ENCODE data around the gene ANKRD52.

Gene ANKRD52

GRCh38 chr12:56241424-56242303 is 16.5 kb downstream of the ANKRD52 start:
- DNase-seq (ENCODE audit: low spot score) = no peak

- no peak for DNase-seq (ENCODE audit: low spot score)
Observed at GRCh38 chr12:56237552-56237951, 20.6 kb downstream of the ANKRD52 start.

GRCh38 chr12:56236985-56237384 is 21.2 kb downstream of the ANKRD52 start:
- DNase-seq (ENCODE audit: low spot score) = no peak

GRCh38 chr12:56236091-56236490 is 22.1 kb downstream of the ANKRD52 start:
- DNase-seq (ENCODE audit: low spot score) = no peak

- no peak for DNase-seq (ENCODE audit: low spot score)
Observed at GRCh38 chr12:56234746-56235436, 23.3 kb downstream of the ANKRD52 start.

- DNase-seq (ENCODE audit: low spot score) = no peak
Observed at GRCh38 chr12:56231184-56231582, 27.0 kb downstream of the ANKRD52 start.

- DNase-seq (ENCODE audit: low spot score) = no peak
Observed at GRCh38 chr12:56230432-56231183, 27.6 kb downstream of the ANKRD52 start.

GRCh38 chr12:56229916-56230431 is 28.2 kb downstream of the ANKRD52 start, which contains the start of gene SLC39A5:
SLC39A5 (plus strand) TSS chr12:56230051; CDS start chr12:56231275, 1,224 bp downstream.
- DNase-seq (ENCODE audit: low spot score) = no peak

GRCh38 chr12:56229082-56229481 is 29.1 kb downstream of the ANKRD52 start:
- DNase-seq (ENCODE audit: low spot score) = no peak

GRCh38 chr12:56224954-56225353 is 33.2 kb downstream of the ANKRD52 start:
- DNase-seq (ENCODE audit: low spot score) = no peak

GRCh38 chr12:56224102-56224701 is 34.0 kb downstream of the ANKRD52 start, which contains the start of gene NABP2:
NABP2 (plus strand) TSS chr12:56224342; CDS start chr12:56224857, 515 bp downstream.
- peak; percentile 100 for DNase-seq (ENCODE audit: low spot score)

GRCh38 chr12:56223571-56224101 is 34.5 kb downstream of the ANKRD52 start:
- DNase-seq (ENCODE audit: low spot score) = no peak

GRCh38 chr12:56222531-56222895 is 35.7 kb downstream of the ANKRD52 start:
- DNase-seq (ENCODE audit: low spot score) = no peak

GRCh38 chr12:56221757-56222530 is 36.2 kb downstream of the ANKRD52 start, which contains the start of gene RNF41:
RNF41 (minus strand) TSS chr12:56221922; CDS start chr12:56214047, 7,875 bp downstream.
- peak; percentile 97 for DNase-seq (ENCODE audit: low spot score)

- peak; percentile 84 for DNase-seq (ENCODE audit: low spot score)
Observed at GRCh38 chr12:56221232-56221756, 36.9 kb downstream of the ANKRD52 start.

- DNase-seq (ENCODE audit: low spot score) = peak; percentile 66
Observed at GRCh38 chr12:56220611-56221231, 37.5 kb downstream of the ANKRD52 start.

- no peak for DNase-seq (ENCODE audit: low spot score)
Observed at GRCh38 chr12:56219840-56220239, 38.3 kb downstream of the ANKRD52 start.

- DNase-seq (ENCODE audit: low spot score) = no peak
Observed at GRCh38 chr12:56216461-56216860, 41.7 kb downstream of the ANKRD52 start.

GRCh38 chr12:56213878-56214277 is 44.3 kb downstream of the ANKRD52 start:
- DNase-seq (ENCODE audit: low spot score) = no peak

GRCh38 chr12:56212361-56212760 is 45.8 kb downstream of the ANKRD52 start:
- DNase-seq (ENCODE audit: low spot score) = no peak

Measured in germinal center (tissue), 1 donor.